Mesenchymal stem cell (in vitro differentiated cells and primary cell): ENCODE measurements around the gene AUTS2.

Source experiments
- DNase-seq: peaks from one replicate; pipeline ENCODE4 v3.0.0-alpha.2; 2013
- H2AFZ ChIP-seq: one replicate; pipeline ENCODE4 v1.6.1; 2013; ENCODE audit warnings: low read depth, mild to moderate bottlenecking, control low read depth, inconsistent platforms, low read length, moderate library complexity
- H2AK5ac ChIP-seq: 2 replicates; pipeline ENCODE4 v1.6.1; 2013; ENCODE audit warnings: low read length, moderate library complexity, mild to moderate bottlenecking, inconsistent platforms; ENCODE audit not compliant: severe bottlenecking
- H2BK120ac ChIP-seq: one replicate; pipeline ENCODE4 v1.6.1; 2013; ENCODE audit warnings: low read depth, mild to moderate bottlenecking, inconsistent platforms, low read length, moderate library complexity
- H2BK12ac ChIP-seq, 2 experiments: one replicate each; pipeline ENCODE4 v1.6.1; 2013; ENCODE audit warnings: inconsistent platforms in 2 of 2, low read length in 2 of 2, mild to moderate bottlenecking in 2 of 2, moderate library complexity in 2 of 2, control low read depth in 1 of 2
- H2BK15ac ChIP-seq: one replicate; pipeline ENCODE4 v1.6.1; 2013; ENCODE audit warnings: mild to moderate bottlenecking, low read depth, inconsistent platforms; ENCODE audit not compliant: poor library complexity, severe bottlenecking
- H2BK5ac ChIP-seq: 2 replicates; pipeline ENCODE4 v1.6.1; 2013; ENCODE audit warnings: low read depth, mild to moderate bottlenecking, low read length, control low read depth, inconsistent platforms; ENCODE audit not compliant: poor library complexity, severe bottlenecking
- H3K14ac ChIP-seq, 2 experiments: one replicate each; pipeline ENCODE4 v1.6.1; 2013; ENCODE audit warnings: inconsistent platforms in 2 of 2, low read length in 2 of 2, control low read depth in 1 of 2, mild to moderate bottlenecking in 1 of 2, moderate library complexity in 1 of 2
- H3K18ac ChIP-seq, 2 experiments: one replicate each; pipeline ENCODE4 v1.6.1; 2013; ENCODE audit warnings: inconsistent platforms in 2 of 2, low read length in 2 of 2, control low read depth in 1 of 2, low read depth in 1 of 2, mild to moderate bottlenecking in 1 of 2
- H3K23ac ChIP-seq, 2 experiments: one replicate each; pipeline ENCODE4 v1.6.1; 2013; ENCODE audit warnings: inconsistent platforms in 2 of 2, low read length in 2 of 2, mild to moderate bottlenecking in 2 of 2, moderate library complexity in 2 of 2, control low read depth in 1 of 2
- H3K27ac ChIP-seq: 2 replicates; pipeline ENCODE4 v1.5.1; 2013; ENCODE audit warnings: mild to moderate bottlenecking, moderate library complexity, low read length, control low read depth, inconsistent platforms; ENCODE audit not compliant: poor library complexity, severe bottlenecking
- H3K27me3 ChIP-seq, 2 experiments: 2 replicates each; pipeline versions ENCODE4 v1.6.1 to v1.7.0; 2013; ENCODE audit warnings: low read length in 2 of 2, mild to moderate bottlenecking in 2 of 2, moderate library complexity in 2 of 2, control low read depth in 1 of 2, inconsistent platforms in 1 of 2; ENCODE audit not compliant: control insufficient read depth in 1 of 2, insufficient read depth in 1 of 2
- H3K36me3 ChIP-seq, 2 experiments: 2 replicates each; pipeline versions ENCODE4 v1.6.1 to v1.7.0; 2013; ENCODE audit warnings: low read length in 2 of 2, control low read depth in 1 of 2, inconsistent platforms in 1 of 2, low read depth in 1 of 2, mild to moderate bottlenecking in 1 of 2; ENCODE audit not compliant: insufficient read depth in 2 of 2, control insufficient read depth in 1 of 2
- H3K4ac ChIP-seq, 2 experiments: one replicate each; pipeline ENCODE4 v1.6.1; 2013; ENCODE audit warnings: inconsistent platforms in 2 of 2, low read length in 2 of 2, mild to moderate bottlenecking in 2 of 2, moderate library complexity in 2 of 2, control low read depth in 1 of 2, low read depth in 1 of 2
- H3K4me1 ChIP-seq: 2 replicates; pipeline ENCODE4 v1.6.1; 2013; ENCODE audit warnings: low read depth, low read length, control low read depth; ENCODE audit not compliant: control insufficient read depth, insufficient read depth
- H3K4me2 ChIP-seq: 2 replicates; pipeline ENCODE4 v1.6.1; 2013; ENCODE audit warnings: low read length, mild to moderate bottlenecking, inconsistent platforms; ENCODE audit not compliant: poor library complexity, severe bottlenecking
- H3K4me3 ChIP-seq, 2 experiments: 2 replicates each; pipeline versions ENCODE4 v1.5.1 to v1.7.0; 2013; ENCODE audit warnings: low read length in 2 of 2, mild to moderate bottlenecking in 2 of 2, control low read depth in 1 of 2, low read depth in 1 of 2; ENCODE audit not compliant: insufficient read depth in 1 of 2
- H3K79me1 ChIP-seq: replicated peaks from 2 replicates; pipeline ENCODE4 v1.6.1; 2013; ENCODE audit warnings: mild to moderate bottlenecking, control low read depth, low read length, inconsistent platforms; ENCODE audit not compliant: poor library complexity, severe bottlenecking
- H3K9ac ChIP-seq: 2 replicates; pipeline ENCODE4 v1.7.0; 2013; ENCODE audit warnings: mild to moderate bottlenecking, low read length, moderate library complexity
- H3K9me3 ChIP-seq: 2 replicates; pipeline ENCODE4 v1.7.0; 2013; ENCODE audit warnings: mild to moderate bottlenecking, low read length; ENCODE audit not compliant: control insufficient read depth
- H4K8ac ChIP-seq: one replicate; pipeline ENCODE4 v1.6.1; 2013; ENCODE audit warnings: inconsistent platforms, mild to moderate bottlenecking, low read length, moderate library complexity
- H4K91ac ChIP-seq: one replicate; pipeline ENCODE4 v1.6.1; 2013; ENCODE audit warnings: mild to moderate bottlenecking, low read length, inconsistent platforms
- WGBS: methylation state at CpG from one replicate; pipeline ENCODE4 v1.1.7; 2013; ENCODE audit warnings: mixed read lengths; 5-methylcytosine and 5-hydroxymethylcytosine counted together

The AUTS2 gene

DNA sequence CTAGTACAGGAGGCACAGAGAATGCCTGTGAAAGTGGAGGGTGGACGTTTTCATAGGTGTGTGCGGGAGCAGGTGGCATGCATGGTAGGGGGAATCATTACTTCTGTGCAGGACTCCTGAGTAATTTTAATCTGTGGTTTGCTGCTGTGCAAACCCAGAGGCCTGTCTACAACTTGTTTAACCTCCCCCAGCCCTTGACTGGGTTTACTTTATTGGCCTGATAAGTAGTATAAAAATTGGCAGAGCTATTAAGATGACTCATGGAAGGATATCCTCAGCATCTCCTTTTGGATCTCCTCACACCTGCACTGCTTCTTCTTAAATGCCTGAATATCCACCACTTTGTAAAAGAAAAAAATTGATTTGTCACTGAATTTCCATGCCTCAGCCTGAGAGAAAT lies 104.8 kb downstream of the AUTS2 start:
- H2AK5ac ChIP-seq = no peak overlapping the region
- no peaks in the 10 kb centered on the region for H3K36me3 ChIP-seq
- no peaks in the 10 kb centered on the region for H3K9me3 ChIP-seq

DNA sequence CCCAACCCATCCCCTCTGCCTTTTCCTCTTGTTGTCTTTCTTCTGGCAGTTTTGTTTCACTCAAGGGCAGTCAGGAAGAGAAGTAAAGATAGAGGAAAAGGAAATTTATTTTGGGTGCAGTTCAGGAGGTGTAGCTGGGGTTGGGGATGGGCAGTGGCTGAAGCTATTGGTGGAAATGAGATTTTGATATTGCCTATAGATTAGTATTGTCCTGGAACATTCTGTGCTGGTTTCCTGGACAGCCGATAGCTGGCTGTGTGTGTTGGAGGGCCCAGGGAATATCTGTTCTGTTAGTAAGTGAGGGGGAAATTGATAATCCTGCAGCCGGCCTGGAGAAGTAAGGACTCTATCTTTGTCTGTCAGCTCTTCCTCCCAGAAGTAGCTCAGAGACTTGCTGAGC lies 107.8 kb downstream of the AUTS2 start:
- no peak overlapping the region for H2BK15ac ChIP-seq
- H3K18ac ChIP-seq = no peak overlapping the region
- H2BK12ac ChIP-seq = no peak overlapping the region
- DNase-seq = no peak
- no peak overlapping the region for H3K14ac ChIP-seq
- H3K36me3 ChIP-seq = no peaks in the 10 kb centered on the region
- no peaks in the 10 kb centered on the region for H3K9me3 ChIP-seq
- H4K91ac ChIP-seq = no peak overlapping the region
- H2AK5ac ChIP-seq = no peak overlapping the region
- no peak overlapping the region for H3K27ac ChIP-seq
- H3K79me1 ChIP-seq = peaks cover 34% of the 10 kb centered on the region
- no peak overlapping the region for H4K8ac ChIP-seq
- no peak overlapping the region for H2AFZ ChIP-seq
- no peak overlapping the region for H3K23ac ChIP-seq
- no peaks in the 10 kb centered on the region for H3K27me3 ChIP-seq
- H2BK5ac ChIP-seq = no peak overlapping the region
- no peak overlapping the region for H2BK120ac ChIP-seq
- no peak overlapping the region for H3K4ac ChIP-seq
- no peak overlapping the region for H3K4me2 ChIP-seq
- WGBS = 54% methylated on average over 2 of the region's 2 CpGs
- peaks cover 2% of the 10 kb centered on the region for H3K4me1 ChIP-seq
- H3K4me3 ChIP-seq = no peak overlapping the region
- H3K9ac ChIP-seq = no peak overlapping the region

More for the DNA sequence above, 104.8 kb downstream of the AUTS2 start:
- no peak for DNase-seq
- H3K4ac ChIP-seq = no peak overlapping the region
- no peak overlapping the region for H2BK5ac ChIP-seq
- peaks cover 2% of the 10 kb centered on the region for H3K4me1 ChIP-seq
- H3K23ac ChIP-seq = no peak overlapping the region
- H3K9ac ChIP-seq = no peak overlapping the region
- no peak overlapping the region for H3K18ac ChIP-seq
- no peak overlapping the region for H4K8ac ChIP-seq
- H3K4me3 ChIP-seq = no peak overlapping the region
- H2AFZ ChIP-seq = no peak overlapping the region
- no peaks in the 10 kb centered on the region for H3K27me3 ChIP-seq
- H2BK120ac ChIP-seq = no peak overlapping the region
- H4K91ac ChIP-seq = no peak overlapping the region
- H3K4me2 ChIP-seq = no peak overlapping the region
- peaks cover 24% of the 10 kb centered on the region for H3K79me1 ChIP-seq
- H2BK12ac ChIP-seq = no peak overlapping the region
- H3K27ac ChIP-seq = no peak overlapping the region
- H2BK15ac ChIP-seq = no peak overlapping the region
- no peak overlapping the region for H3K14ac ChIP-seq
- 29% methylated on average over 2 of the region's 2 CpGs for WGBS

DNA sequence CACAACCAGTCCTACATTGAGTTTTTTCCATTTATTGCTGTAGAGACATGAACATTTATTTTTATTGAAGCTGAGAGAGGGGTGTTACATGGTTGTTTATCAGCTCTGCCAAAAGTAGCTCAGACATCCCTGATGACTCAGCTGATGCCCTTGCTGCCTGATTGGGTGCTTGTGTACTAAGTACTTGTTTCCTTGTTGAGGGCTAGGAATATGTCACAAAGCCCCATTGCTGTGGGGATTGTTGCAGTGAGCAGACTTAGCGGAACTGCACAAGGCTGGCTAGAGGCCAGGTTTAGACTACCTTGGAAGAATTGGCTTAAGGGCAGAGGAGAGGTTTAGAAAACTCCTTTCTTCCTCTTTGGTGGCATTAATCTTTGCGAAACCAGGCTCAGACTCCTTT lies 110.6 kb downstream of the AUTS2 start:
- no peak overlapping the region for H3K27ac ChIP-seq
- peak; percentile 1 for DNase-seq
- H2BK5ac ChIP-seq = no peak overlapping the region
- H2AFZ ChIP-seq = no peak overlapping the region
- H3K23ac ChIP-seq = no peak overlapping the region
- H3K18ac ChIP-seq = no peak overlapping the region
- no peak overlapping the region for H3K4ac ChIP-seq
- H4K8ac ChIP-seq = no peak overlapping the region
- no peak overlapping the region for H2BK120ac ChIP-seq
- peaks cover 32% of the 10 kb centered on the region for H3K79me1 ChIP-seq
- 66% methylated on average over 2 of the region's 2 CpGs for WGBS
- H2BK12ac ChIP-seq = no peak overlapping the region
- no peak overlapping the region for H2BK15ac ChIP-seq
- H3K14ac ChIP-seq = no peak overlapping the region
- no peak overlapping the region for H3K4me3 ChIP-seq
- no peak overlapping the region for H4K91ac ChIP-seq
- no peaks in the 10 kb centered on the region for H3K9me3 ChIP-seq
- no peak overlapping the region for H3K9ac ChIP-seq
- H3K36me3 ChIP-seq = no peaks in the 10 kb centered on the region
- no peak overlapping the region for H2AK5ac ChIP-seq
- no peaks in the 10 kb centered on the region for H3K4me1 ChIP-seq
- H3K4me2 ChIP-seq = no peak overlapping the region
- no peaks in the 10 kb centered on the region for H3K27me3 ChIP-seq

DNA sequence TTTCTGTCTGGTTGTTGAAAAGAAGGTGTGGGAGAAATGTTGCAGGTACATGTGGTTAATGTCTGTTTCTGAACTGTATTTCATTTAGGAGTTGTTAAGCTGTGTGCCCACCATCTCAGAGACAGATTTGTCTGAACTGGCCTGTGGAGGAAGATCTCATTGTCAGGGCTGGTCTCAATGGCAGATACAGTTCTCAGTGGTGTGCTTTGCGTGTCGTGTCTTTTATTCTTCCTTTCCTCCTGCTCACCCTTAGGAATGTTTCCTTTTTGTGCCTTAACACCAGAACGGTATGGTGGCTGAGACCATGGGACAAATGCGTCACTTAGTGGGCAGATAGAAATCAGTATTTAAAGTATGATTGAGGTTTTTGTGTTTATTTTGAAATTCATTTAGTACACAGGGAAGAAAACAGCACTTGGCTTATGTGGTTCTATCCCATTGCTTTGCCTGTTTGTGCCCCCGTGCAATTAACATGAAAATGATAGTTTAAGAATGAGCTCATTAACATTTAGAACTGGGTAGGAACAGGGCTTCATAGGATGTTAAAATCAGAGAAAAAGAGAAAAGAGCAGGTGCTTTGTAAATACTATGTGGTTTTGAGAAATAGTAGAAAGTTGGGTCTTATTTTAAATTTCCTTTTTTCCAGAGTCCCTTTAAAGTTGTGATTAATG lies 112.6 kb downstream of the AUTS2 start:
- no peaks in the 10 kb centered on the region for H3K9me3 ChIP-seq
- no peak overlapping the region for H3K18ac ChIP-seq
- H2BK12ac ChIP-seq = no peak overlapping the region
- H2BK15ac ChIP-seq = no peak overlapping the region
- no peak overlapping the region for H3K9ac ChIP-seq
- H3K79me1 ChIP-seq = peaks cover 26% of the 10 kb centered on the region
- H3K27ac ChIP-seq = no peak overlapping the region
- H3K27me3 ChIP-seq = no peaks in the 10 kb centered on the region
- no peak overlapping the region for H3K4me2 ChIP-seq
- H2BK120ac ChIP-seq = no peak overlapping the region
- H4K91ac ChIP-seq = no peak overlapping the region
- no peak overlapping the region for H2BK5ac ChIP-seq
- H3K36me3 ChIP-seq = no peaks in the 10 kb centered on the region
- no peak for DNase-seq
- no peak overlapping the region for H3K4ac ChIP-seq
- H2AFZ ChIP-seq = no peak overlapping the region
- H2AK5ac ChIP-seq = no peak overlapping the region
- H3K4me1 ChIP-seq = no peaks in the 10 kb centered on the region
- H4K8ac ChIP-seq = no peak overlapping the region
- H3K4me3 ChIP-seq = no peak overlapping the region
- no peak overlapping the region for H3K14ac ChIP-seq
- H3K23ac ChIP-seq = no peak overlapping the region
- WGBS = 64% methylated on average over 5 of the region's 5 CpGs
